GM19468 (cell line): ENCODE measurements around the gene COA4.

Experiments
- ATAC-seq: cut with Tn5 transposase; IDR thresholded peaks from one replicate; pipeline ENCODE4 v1.9.1; 2021; ENCODE audit warnings: mild to moderate bottlenecking, moderate library complexity, moderate number of reproducible peaks; ENCODE audit not compliant: unreplicated experiment; ENCODE audit errors: extremely low read depth

The COA4 gene

DNA sequence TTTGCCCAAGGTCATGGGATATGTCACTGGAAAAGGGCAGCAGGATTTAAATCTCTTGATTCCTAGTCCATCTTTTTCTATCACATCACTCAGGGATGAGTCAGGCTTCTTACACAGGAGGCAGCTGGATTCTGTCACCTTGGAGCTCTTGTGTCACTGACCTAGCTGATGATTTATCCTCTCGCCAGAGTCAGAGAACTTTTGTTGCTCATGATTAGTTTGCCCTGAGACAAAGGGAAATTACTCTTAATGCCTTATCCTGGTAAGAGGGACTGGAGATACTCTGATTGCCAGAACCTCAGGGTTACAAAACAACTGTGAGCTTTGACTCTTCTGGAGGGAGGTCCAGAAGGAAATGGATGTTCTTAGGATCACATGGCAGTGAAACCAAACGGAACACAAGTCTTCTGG, 10.1 kb downstream of the COA4 start:
- ATAC-seq, result no peak

DNA sequence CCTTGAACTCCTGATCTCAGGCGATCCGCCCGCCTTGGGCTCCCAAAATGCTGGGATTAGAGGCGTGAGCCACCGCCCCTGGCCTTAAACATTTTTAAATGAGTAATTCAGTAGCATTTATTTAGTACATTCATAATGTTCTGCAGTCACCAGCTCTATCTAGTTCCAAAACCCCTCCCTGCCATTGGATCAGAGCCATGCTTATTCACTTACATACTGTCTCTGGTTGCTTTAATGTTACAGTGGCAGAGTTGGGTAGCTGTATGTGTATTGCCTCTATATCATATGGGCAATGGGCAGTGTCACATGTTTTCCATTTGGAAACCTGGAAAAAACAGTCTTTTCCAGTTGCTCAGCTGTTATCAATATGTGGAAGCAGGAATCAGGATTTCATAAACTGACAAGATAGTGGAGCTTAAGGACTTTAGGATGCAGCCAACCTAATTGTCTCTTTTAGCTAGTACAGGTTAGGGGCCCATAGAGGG, 10.5 kb downstream of the COA4 start:
- no peak for ATAC-seq

DNA sequence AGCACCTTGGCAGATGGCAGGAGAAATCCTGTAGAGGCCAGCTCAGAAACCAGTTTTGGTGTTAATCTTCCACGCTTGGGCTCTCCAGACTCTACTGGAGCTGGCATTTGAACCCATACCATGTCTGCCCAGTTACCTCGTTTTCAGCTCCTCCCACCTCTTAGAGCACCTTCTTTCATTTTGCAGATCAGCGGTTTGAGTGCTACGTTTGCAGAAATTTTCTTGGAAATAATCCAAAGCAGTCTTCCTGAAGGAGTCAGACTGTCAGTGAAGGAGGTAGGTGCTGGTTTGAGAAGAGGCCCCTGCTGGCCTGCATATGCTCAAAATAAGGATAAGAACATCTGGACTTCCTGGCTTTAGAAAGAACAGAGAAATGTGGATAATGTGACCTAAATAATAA, 13.7 kb downstream of the COA4 start:
- ATAC-seq, result no peak

DNA sequence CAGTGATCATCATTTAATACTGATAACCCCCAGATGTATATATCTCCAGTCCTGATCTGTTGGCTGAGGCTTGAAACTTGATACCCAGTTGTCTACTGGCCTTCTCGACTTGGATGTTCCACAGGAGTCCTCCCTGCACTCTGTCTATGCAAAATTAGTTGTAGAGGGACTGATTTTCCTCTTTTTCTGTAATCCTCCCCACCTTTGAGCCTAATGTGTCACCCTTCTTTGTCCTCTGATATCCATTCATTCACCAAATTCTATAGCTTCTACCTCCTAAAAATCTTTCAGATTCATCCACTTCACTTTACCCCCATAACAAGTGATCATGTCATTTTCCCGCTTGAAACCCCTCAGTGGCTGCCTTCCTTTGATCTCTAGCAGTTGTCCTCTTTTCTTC, 16.4 kb downstream of the COA4 start:
- no peak for ATAC-seq

DNA sequence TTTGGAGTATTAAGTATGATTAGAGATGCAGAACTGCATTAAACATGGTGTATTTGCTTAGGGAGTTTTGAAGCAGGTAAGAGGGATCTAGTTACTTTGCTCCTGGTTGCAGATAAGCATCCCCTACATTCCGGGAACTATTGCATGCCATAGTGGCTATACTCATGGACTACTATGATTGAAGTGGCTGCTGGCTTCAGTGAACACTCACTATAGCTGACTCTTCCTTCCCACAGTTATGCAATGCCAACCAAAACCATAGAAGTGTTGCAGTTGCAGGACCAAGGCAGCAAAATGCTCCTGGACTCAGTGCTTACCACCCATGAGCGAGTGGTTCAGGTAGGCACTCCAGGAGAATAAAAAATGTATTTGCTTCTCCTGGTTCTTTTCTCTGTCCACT, 17.0 kb downstream of the COA4 start:
- ATAC-seq, result no peak

DNA sequence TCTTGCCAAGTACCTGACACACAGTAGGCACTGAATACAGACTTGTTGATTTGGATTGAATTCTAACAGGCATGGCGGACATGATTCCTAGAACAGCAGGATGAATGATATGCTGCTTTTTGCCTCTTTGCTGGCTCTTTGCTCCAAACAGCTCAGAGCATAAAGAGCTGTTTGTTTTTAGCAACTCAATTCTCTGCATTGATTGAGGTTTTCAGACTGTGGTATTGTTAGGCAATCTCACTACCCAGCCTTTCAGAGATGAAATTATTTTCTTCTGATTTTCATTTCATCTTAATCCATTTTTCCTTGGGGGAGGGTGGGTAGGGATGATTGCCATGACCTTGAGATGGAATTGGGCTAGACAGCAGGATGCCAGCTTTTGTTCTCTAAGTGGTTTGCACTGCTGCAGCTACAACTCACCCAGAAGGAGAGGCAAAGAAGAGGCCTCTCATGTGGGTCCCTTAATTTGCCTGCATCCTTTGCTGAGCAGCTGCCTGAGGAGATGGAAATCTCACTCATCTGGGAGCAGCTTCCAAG, 20.5 kb downstream of the COA4 start:
- ATAC-seq, result no peak

DNA sequence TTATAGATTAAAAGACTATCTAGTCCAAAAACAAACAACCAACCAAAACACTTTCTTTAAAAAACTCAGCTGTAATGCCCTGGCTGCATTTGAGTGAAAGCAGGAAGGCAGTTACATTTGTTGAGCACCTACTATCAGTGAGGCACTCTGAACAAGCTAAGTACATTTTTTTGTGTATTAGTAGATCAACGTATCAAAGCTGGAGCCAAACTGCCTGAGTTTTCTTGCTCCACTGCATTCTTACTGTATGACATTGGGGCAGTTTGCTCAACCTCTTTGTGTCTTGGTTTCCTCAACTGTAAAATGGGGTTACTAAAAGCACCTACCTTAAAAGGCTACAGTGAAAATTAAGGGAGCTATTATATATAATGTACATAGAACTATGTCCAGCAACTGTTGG, 22.0 kb downstream of the COA4 start:
- ATAC-seq, result no peak

DNA sequence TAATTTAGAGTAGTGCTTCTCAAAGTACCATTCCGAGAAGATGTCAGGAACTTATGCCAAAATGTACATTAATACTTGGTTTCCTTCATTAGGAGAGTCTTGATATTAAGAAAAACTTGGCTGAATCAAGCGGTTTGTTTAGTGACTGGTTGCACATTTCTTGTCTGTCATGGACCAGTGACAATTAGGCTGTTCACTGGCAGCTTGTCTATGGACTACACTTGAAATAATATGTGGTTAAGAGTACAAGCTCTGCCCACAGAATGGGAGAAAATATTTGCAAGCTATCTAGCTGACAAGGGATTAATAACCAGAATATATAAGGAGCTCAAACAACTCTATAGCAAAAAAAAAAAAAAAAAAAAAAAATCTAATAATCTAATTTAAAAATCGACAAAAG, 24.6 kb downstream of the COA4 start:
- ATAC-seq, result no peak

DNA sequence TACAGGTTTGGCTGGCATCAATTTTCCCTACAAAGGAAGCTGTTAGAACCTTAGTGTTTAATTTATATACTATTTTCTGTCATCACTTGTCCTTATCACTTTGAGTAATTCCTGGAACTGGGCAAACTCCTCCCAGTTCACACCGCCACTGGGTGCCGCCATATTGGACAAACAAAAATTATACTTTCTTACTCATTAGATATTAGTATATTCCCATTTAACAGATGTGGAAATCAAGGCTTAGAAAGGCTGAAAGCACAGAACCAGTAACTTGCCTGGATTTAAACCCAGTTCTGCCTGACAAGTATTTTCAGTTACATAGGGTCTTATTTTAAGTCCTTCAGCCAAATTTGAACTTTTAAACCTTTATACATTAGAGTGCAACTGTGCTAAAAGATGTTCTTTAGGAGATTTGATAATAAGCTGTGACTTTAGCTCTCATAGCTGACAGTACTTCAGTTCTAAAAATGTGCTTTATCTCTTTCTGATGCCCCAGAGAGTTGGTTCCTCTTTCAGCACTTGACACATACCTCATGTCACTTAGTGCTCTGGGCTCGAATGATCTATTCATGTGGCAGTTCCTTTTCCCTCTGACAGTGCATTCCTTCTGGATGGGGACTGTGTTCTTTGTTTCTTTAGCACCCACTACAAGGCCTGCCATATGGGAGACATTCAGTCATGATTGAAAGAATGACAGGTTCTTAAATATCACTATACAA, 25.4 kb downstream of the COA4 start:
- ATAC-seq, result no peak

DNA sequence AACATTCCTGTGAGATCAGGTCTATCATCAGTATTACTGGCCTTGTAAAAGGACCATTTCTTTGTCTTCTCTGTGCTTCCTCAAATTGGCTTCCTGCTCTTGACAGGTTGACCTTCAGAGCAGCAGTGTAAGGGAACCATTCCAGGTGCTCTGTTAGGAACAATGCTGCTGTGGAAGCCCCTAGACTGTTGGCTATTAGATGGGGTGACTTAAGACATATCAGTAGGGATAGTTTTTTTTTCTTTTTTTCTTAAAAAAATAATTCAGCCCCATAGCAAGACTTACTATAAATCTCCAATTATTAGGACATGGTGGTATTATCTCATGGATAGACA, 37.6 kb downstream of the COA4 start:
- no peak for ATAC-seq

DNA sequence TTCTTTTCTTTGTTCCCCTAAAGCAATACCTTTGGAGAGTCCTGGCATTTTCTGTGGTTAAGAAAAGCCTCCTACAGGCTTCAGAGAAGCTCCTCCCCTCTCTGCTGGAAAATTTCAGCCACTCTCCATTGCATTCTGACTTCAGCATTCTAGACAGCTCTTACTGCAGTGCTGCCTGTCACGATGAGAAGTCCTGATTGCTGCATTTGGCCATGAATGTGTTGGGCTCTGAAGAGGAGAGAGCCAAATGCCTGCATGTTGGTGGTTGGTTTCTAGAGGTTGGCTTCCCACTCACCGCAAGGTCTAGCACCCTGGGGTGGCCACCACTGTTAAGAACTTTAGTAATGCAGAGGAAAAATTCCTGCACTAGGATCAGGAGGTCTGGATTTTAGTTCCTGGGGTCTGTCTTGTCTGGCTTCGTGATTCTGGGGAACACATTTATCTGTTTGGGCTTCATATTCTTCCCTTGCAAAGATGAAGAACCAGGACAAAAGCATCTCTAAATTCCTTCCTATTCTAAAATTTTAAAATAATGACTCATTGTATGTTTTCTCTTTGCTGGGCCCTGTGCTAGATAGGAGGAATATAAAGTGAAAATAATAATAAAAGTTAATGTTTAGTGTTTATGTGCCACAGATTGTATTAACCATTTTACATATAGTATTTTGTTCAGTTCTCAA, 38.1 kb downstream of the COA4 start:
- no peak for ATAC-seq

DNA sequence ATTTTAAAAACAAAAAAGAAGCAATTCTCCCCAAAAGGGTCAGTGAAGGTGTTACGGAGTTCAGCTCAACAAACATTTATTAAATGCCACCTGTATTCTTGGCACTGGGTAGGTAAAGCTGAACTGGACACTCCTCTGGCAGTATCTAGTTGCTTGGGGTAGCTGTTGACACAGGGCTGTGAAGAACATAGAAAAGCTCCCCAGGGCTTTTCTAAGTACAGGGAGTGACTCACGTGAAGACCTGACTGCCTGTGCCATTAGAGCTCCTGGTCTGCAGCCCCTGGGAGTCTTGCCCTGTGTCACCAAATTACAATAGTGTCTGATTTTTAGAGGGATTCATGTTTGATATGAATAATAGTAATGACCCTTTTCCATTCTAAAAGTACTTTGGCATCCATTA, 43.6 kb downstream of the COA4 start:
- no peak for ATAC-seq

DNA sequence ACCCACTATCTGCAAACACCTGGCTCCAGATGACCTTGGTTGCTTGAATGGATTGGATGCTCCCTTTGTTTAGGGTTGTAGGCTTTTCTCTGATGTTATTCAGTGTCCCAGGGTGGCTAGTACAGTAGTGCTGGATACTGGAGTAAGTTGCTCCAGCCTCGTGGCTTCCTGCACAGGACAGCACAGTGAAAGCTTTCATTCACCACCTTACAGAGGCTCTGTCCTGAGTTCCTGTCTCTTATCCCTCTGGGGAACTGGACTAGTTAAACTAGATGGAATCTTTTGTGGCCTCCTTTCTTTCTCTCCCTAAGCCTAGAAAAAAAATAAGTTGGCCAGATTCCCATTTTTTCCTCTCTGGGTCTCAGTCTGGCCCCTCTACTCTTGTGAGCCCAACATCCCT, 46.4 kb downstream of the COA4 start:
- ATAC-seq, result no peak
